Measurements from ENCODE around the gene F13B. TPM values are rescaled to one million over a fixed set of nuclear protein-coding genes. Genes with fewer than 3 reads are reported as not detected.

F13B gene
- total and polyA plus RNA-seq, 2 of the 4 experiments (the other 2 are of a cell fraction) = not detected

DNA sequence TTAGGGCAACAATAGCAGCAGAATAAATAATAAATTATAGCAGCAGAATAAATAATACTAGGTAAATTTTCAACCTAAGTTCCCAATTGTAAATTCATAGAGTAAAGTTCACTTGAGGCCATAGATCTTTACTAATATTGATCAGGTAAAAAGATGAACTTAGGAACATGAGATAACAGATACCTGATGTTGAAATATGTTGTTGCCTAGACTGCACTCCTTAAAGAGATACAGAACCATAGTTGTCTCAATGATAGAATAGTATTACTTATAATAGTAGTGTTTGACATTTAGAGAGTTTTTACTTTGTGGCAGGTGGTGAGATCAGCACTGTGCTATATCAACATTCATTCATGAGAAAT lies 378 bp upstream of the F13B start:
- in situ Hi-C loops (cut with MboI; ENCODE audit: low sequenced_read_pairs) (no loop called here), intact Hi-C loops (cut with micrococcal nuclease) (loop anchor here (10.0 kb wide), 1 partner anchor 243 kb away; no protein-coding TSS in a partner anchor), dilution Hi-C loops (cut with HindIII; ENCODE audit: low sequenced_read_pairs, unreplicated experiment) (no loop called here)
- H3K9ac ChIP-seq (ENCODE audit: low read depth, low read length) = no peak overlapping the region
- H4K8ac ChIP-seq (ENCODE audit: low read depth in 2 of 2, low read length in 2 of 2) = no peak overlapping the region
- no peak overlapping the region for H4K5ac ChIP-seq (ENCODE audit: low read depth, low read length)
- no peak for DNase-seq
- no TSS peak for BruUV-seq (replicated peaks)
- no peaks in the 10 kb centered on the region for H3K79me1 ChIP-seq (ENCODE audit: low read depth in 1 of 2, low read length in 2 of 2)
- no peaks in the 10 kb centered on the region for H3K4me1 ChIP-seq (ENCODE audit: control insufficient read depth, insufficient read depth, low read length)
- no peak overlapping the region for H2BK15ac ChIP-seq (ENCODE audit: low read depth, low read length)
- no peak overlapping the region for H3K23ac ChIP-seq (ENCODE audit: low read depth, low read length)
- H2AFZ ChIP-seq (replicated peaks; ENCODE audit: low read length, poor library complexity) = no peak overlapping the region
- no peak for ATAC-seq (ENCODE audit: low read depth)
- H3K14ac ChIP-seq (replicated peaks; ENCODE audit: low read depth, low read length) = no peak overlapping the region
- H3K36me3 ChIP-seq (ENCODE audit: control insufficient read depth, insufficient read depth, low read length) = no peaks in the 10 kb centered on the region
- H3K27ac ChIP-seq (ENCODE audit: insufficient read depth, low read length) = no peak overlapping the region
- H3K4me2 ChIP-seq (ENCODE audit: low read depth, low read length) = no peak overlapping the region
- ChIA-PET POLR2A (ENCODE audit: unreplicated experiment) (no interaction called here), CTCF (no interaction called here)
- H2BK120ac ChIP-seq (ENCODE audit: low read depth, low read length) = no peak overlapping the region
- H3K4ac ChIP-seq (ENCODE audit: low read depth, low read length) = no peak overlapping the region
- H3K56ac ChIP-seq (ENCODE audit: extremely low read depth, insufficient read depth, low read length) = no peak overlapping the region
- H4K91ac ChIP-seq (ENCODE audit: insufficient read depth, low read depth, low read length) = no peak overlapping the region
- no peak overlapping the region for H3K4me3 ChIP-seq (ENCODE audit: insufficient read depth, low read depth, low read length)
- H2AK9ac ChIP-seq (replicated peaks; ENCODE audit: low read depth, low read length, poor library complexity) = no peak overlapping the region
- no peak overlapping the region for H2AK5ac ChIP-seq (ENCODE audit: low read depth, low read length)
- no peak overlapping the region for H2BK5ac ChIP-seq (ENCODE audit: low read depth, low read length, poor library complexity, severe bottlenecking)
- H3K18ac ChIP-seq (ENCODE audit: low read depth, low read length) = no peak overlapping the region
- H3K27me3 ChIP-seq (ENCODE audit: control insufficient read depth, insufficient read depth, low read length) = no peaks in the 10 kb centered on the region
- H3K9me1 ChIP-seq (ENCODE audit: insufficient read depth, low read length) = no peaks in the 10 kb centered on the region
- H2BK20ac ChIP-seq (ENCODE audit: low read depth, low read length) = no peak overlapping the region
- no peaks in the 10 kb centered on the region for H3K9me3 ChIP-seq (ENCODE audit: control insufficient read depth, insufficient read depth, low read length)
- no peaks in the 10 kb centered on the region for H4K20me1 ChIP-seq (ENCODE audit: insufficient read depth, low read length)
- TF ChIP-seq CHD1 (IDR thresholded peaks at IDR 0.05; ENCODE audit: low read depth, low read length) (no peak), CEBPB (IDR thresholded peaks at IDR 0.05; ENCODE audit: low read depth, low read length) (no peak), RAD21 (IDR thresholded peaks at IDR 0.05; ENCODE audit: low read length) (no peak), NFE2L2 (IDR thresholded peaks at IDR 0.05; ENCODE audit: low read depth, low read length) (no peak), MAFK (IDR thresholded peaks at IDR 0.05; ENCODE audit: low read depth, low read length) (no peak), SMC3 (IDR thresholded peaks at IDR 0.05; ENCODE audit: low read depth, low read length) (no peak), POLR2A (IDR thresholded peaks at IDR 0.05; ENCODE audit: low read depth, low read length) (no peak), RCOR1 (IDR thresholded peaks at IDR 0.05; ENCODE audit: insufficient replicate concordance, low read length) (no peak), MXI1 (IDR thresholded peaks at IDR 0.05; ENCODE audit: borderline replicate concordance, low read depth, low read length) (no peak)
- TF ChIP-seq, protein P1, sequence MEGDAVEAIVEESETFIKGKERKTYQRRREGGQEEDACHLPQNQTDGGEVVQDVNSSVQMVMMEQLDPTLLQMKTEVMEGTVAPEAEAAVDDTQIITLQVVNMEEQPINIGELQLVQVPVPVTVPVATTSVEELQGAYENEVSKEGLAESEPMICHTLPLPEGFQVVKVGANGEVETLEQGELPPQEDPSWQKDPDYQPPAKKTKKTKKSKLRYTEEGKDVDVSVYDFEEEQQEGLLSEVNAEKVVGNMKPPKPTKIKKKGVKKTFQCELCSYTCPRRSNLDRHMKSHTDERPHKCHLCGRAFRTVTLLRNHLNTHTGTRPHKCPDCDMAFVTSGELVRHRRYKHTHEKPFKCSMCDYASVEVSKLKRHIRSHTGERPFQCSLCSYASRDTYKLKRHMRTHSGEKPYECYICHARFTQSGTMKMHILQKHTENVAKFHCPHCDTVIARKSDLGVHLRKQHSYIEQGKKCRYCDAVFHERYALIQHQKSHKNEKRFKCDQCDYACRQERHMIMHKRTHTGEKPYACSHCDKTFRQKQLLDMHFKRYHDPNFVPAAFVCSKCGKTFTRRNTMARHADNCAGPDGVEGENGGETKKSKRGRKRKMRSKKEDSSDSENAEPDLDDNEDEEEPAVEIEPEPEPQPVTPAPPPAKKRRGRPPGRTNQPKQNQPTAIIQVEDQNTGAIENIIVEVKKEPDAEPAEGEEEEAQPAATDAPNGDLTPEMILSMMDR (conservative IDR thresholded peaks at IDR 0.05; ENCODE audit: low read depth, low read length) = no peak
